Liver (tissue), 3 donors: ENCODE data around the gene UROC1.

Source experiments
- GABPA ChIP-seq, 2 donors: IDR thresholded peaks in 1 of 2; conservative IDR thresholded peaks in 1 of 2; 2 replicates each; pipeline ENCODE4 v1.6.1; 2016; ENCODE audit warnings: antibody characterized with exemption in 2 of 2, mild to moderate bottlenecking in 1 of 2, moderate library complexity in 1 of 2
- NR2F2 ChIP-seq: IDR thresholded peaks from 2 replicates; pipeline ENCODE4 v1.6.1; 2016; ENCODE audit warnings: antibody characterized with exemption
- TAF1 ChIP-seq: conservative IDR thresholded peaks from 2 replicates; pipeline ENCODE4 v1.6.1; 2016; ENCODE audit warnings: antibody characterized with exemption, mild to moderate bottlenecking
- YY1 ChIP-seq: IDR thresholded peaks from 2 replicates; pipeline ENCODE4 v1.6.1; 2016; ENCODE audit warnings: antibody characterized with exemption, mild to moderate bottlenecking
- TF ChIP-seq, protein P1 (sequence below): fragments of 150-350 bp; IDR thresholded peaks from 2 replicates; pipeline ENCODE4 v1.5.1; 2017; ENCODE audit warnings: improper control_type of control experiment, low read depth, low read length; ENCODE audit not compliant: missing input control
- donor health status: healthy.
- donor health status: healthy.

DNA sequence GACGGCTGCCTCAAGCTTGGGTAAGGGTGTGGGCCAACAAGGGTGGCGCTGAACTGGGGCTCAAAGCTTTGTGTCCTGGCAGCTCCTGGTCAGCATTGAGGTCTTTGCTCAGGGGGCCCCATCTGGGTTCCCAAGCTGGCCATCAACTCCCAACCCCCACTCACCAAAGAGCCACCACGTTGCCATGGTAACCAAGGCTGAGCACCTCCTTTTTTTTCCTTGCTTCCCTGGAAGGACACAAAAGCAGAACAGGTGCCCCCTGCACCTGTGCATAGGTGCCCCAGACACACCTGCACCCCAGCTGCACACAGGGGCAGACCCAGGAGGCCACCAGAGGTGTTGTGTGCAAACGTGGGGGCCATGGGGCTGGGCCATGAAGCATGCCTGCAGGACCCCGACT is 16.5 kb downstream of the UROC1 start:
- TF ChIP-seq, protein P1, sequence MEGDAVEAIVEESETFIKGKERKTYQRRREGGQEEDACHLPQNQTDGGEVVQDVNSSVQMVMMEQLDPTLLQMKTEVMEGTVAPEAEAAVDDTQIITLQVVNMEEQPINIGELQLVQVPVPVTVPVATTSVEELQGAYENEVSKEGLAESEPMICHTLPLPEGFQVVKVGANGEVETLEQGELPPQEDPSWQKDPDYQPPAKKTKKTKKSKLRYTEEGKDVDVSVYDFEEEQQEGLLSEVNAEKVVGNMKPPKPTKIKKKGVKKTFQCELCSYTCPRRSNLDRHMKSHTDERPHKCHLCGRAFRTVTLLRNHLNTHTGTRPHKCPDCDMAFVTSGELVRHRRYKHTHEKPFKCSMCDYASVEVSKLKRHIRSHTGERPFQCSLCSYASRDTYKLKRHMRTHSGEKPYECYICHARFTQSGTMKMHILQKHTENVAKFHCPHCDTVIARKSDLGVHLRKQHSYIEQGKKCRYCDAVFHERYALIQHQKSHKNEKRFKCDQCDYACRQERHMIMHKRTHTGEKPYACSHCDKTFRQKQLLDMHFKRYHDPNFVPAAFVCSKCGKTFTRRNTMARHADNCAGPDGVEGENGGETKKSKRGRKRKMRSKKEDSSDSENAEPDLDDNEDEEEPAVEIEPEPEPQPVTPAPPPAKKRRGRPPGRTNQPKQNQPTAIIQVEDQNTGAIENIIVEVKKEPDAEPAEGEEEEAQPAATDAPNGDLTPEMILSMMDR, result no peak
- TF ChIP-seq TAF1 (no peak), GABPA (IDR thresholded peaks at IDR 0.05 in 1 of 2, conservative IDR thresholded peaks at IDR 0.05 in 1 of 2) (no peak), YY1 (no peak), NR2F2 (no peak)
